RWPE2 (cell line): ENCODE data around the gene HMX1.

ENCODE experiments used
- ATAC-seq: fragments of 200-7000 bp; cut with Tn5 transposase; 3 replicates; pipeline ENCODE4 v1.9.1; 2021; ENCODE audit warnings: low read depth
- DNase-seq: peaks from one replicate; pipeline ENCODE4 v3.0.0-alpha.2; 2020; ENCODE audit warnings: low spot score
- H3K27ac ChIP-seq: fragments of 450-650 bp; 2 replicates; pipeline ENCODE4 v1.5.1; 2017; ENCODE audit warnings: mild to moderate bottlenecking; ENCODE audit not compliant: poor library complexity, severe bottlenecking
- H3K27me3 ChIP-seq: fragments of 250-450 bp; sonication (Bioruptor Pico); 2 replicates; pipeline ENCODE4 v1.5.1; 2021; ENCODE audit warnings: mild to moderate bottlenecking, moderate library complexity; ENCODE audit not compliant: insufficient read depth, poor library complexity, severe bottlenecking
- H3K36me3 ChIP-seq: fragments of 250-450 bp; sonication (Bioruptor Pico); 2 replicates; pipeline ENCODE4 v1.5.1; 2020; ENCODE audit warnings: low read depth, mild to moderate bottlenecking, moderate library complexity
- H3K4me1 ChIP-seq: fragments of 250-450 bp; sonication (Bioruptor Pico); 2 replicates; pipeline ENCODE4 v1.5.1; 2021; ENCODE audit warnings: mild to moderate bottlenecking, moderate library complexity; ENCODE audit not compliant: insufficient read depth, poor library complexity, severe bottlenecking
- H3K4me3 ChIP-seq: fragments of 250-450 bp; sonication (Bioruptor Pico); 2 replicates; pipeline ENCODE4 v1.5.1; 2021; ENCODE audit warnings: mild to moderate bottlenecking, moderate library complexity; ENCODE audit not compliant: severe bottlenecking
- H3K9me3 ChIP-seq: fragments of 250-450 bp; sonication (Bioruptor Pico); 2 replicates; pipeline ENCODE4 v1.5.1; 2021; ENCODE audit warnings: mild to moderate bottlenecking, moderate library complexity; ENCODE audit not compliant: severe bottlenecking
- CTCF ChIP-seq: fragments of 450-650 bp; IDR thresholded peaks from one replicate; pipeline ENCODE4 v1.5.1; 2017; ENCODE audit warnings: mild to moderate bottlenecking, moderate library complexity; ENCODE audit not compliant: poor library complexity, severe bottlenecking

The HMX1 gene

GRCh38 chr4:8891646-8892555, 20.3 kb upstream of the HMX1 start:
- H3K27ac ChIP-seq: no peak overlapping the region
- peaks cover 83% of the 10 kb centered on the region for H3K27me3 ChIP-seq
- H3K36me3 ChIP-seq: no peaks in the 10 kb centered on the region
- no peak for TF ChIP-seq CTCF
- ATAC-seq: no peak; the same call in 2 of the 3 replicates
- H3K4me3 ChIP-seq: no peak overlapping the region
- DNase-seq: no peak
- no peaks in the 10 kb centered on the region for H3K4me1 ChIP-seq
- no peaks in the 10 kb centered on the region for H3K9me3 ChIP-seq

- H3K9me3 ChIP-seq: no peaks in the 10 kb centered on the region
- no peak overlapping the region for H3K27ac ChIP-seq
- peaks cover 82% of the 10 kb centered on the region for H3K27me3 ChIP-seq
- no peak overlapping the region for H3K4me3 ChIP-seq
- no peaks in the 10 kb centered on the region for H3K4me1 ChIP-seq
- ATAC-seq: no peak
- no peak for TF ChIP-seq CTCF
- no peak for DNase-seq
- no peaks in the 10 kb centered on the region for H3K36me3 ChIP-seq
These were observed 19.6 kb upstream of the HMX1 start for GRCh38 chr4:8891255-8891645.

GRCh38 chr4:8888856-8889255, 17.2 kb upstream of the HMX1 start:
- no peaks in the 10 kb centered on the region for H3K9me3 ChIP-seq
- H3K4me3 ChIP-seq: no peak overlapping the region
- DNase-seq: no peak
- no peaks in the 10 kb centered on the region for H3K36me3 ChIP-seq
- H3K4me1 ChIP-seq: no peaks in the 10 kb centered on the region
- peaks cover 89% of the 10 kb centered on the region for H3K27me3 ChIP-seq
- no peak for ATAC-seq
- no peak for TF ChIP-seq CTCF
- no peak overlapping the region for H3K27ac ChIP-seq

- no peak for DNase-seq
- TF ChIP-seq CTCF: no peak
- H3K27me3 ChIP-seq: peaks cover 74% of the 10 kb centered on the region
- no peak overlapping the region for H3K4me3 ChIP-seq
- no peak overlapping the region for H3K27ac ChIP-seq
- ATAC-seq: no peak
- H3K9me3 ChIP-seq: no peaks in the 10 kb centered on the region
- H3K4me1 ChIP-seq: no peaks in the 10 kb centered on the region
- H3K36me3 ChIP-seq: no peaks in the 10 kb centered on the region
These were observed 15.2 kb upstream of the HMX1 start for GRCh38 chr4:8886612-8887406.
